ENCODE data around the gene CTTNBP2.

Gene CTTNBP2

GRCh38 chr7:117741962-117742361 is 131.3 kb downstream of the CTTNBP2 start:
- H3K4me3 ChIP-seq (ENCODE audit: low read length) = no peak overlapping the region
- TF ChIP-seq CTCF (IDR thresholded peaks at IDR 0.05; ENCODE audit: insufficient read depth, low read depth, low read length, missing control alignments) = no peak
- DNase-seq (ENCODE audit: low read depth) = peak; percentile 13

- DNase-seq (ENCODE audit: low read depth) = no peak
- H3K4me3 ChIP-seq (ENCODE audit: low read length) = no peak overlapping the region
- no peak for TF ChIP-seq CTCF (IDR thresholded peaks at IDR 0.05; ENCODE audit: insufficient read depth, low read depth, low read length, missing control alignments)
Measured at GRCh38 chr7:117739085-117739484, 134.2 kb downstream of the CTTNBP2 start.

- no peak for DNase-seq (ENCODE audit: low read depth)
- no peak for TF ChIP-seq CTCF (IDR thresholded peaks at IDR 0.05; ENCODE audit: insufficient read depth, low read depth, low read length, missing control alignments)
- no peak overlapping the region for H3K4me3 ChIP-seq (ENCODE audit: low read length)
Measured at GRCh38 chr7:117737926-117738325, 135.3 kb downstream of the CTTNBP2 start.

GRCh38 chr7:117731455-117731854 is 141.8 kb downstream of the CTTNBP2 start:
- DNase-seq (ENCODE audit: low read depth) = no peak
- H3K4me3 ChIP-seq (ENCODE audit: low read length) = no peak overlapping the region
- no peak for TF ChIP-seq CTCF (IDR thresholded peaks at IDR 0.05; ENCODE audit: insufficient read depth, low read depth, low read length, missing control alignments)

GRCh38 chr7:117730390-117730789 is 142.9 kb downstream of the CTTNBP2 start:
- no peak overlapping the region for H3K4me3 ChIP-seq (ENCODE audit: low read length)
- no peak for DNase-seq (ENCODE audit: low read depth)
- no peak for TF ChIP-seq CTCF (IDR thresholded peaks at IDR 0.05; ENCODE audit: insufficient read depth, low read depth, low read length, missing control alignments)

GRCh38 chr7:117728890-117729624 is 144.2 kb downstream of the CTTNBP2 start:
- no peak overlapping the region for H3K4me3 ChIP-seq (ENCODE audit: low read length)
- TF ChIP-seq CTCF (IDR thresholded peaks at IDR 0.05; ENCODE audit: insufficient read depth, low read depth, low read length, missing control alignments) = no peak
- no peak for DNase-seq (ENCODE audit: low read depth)

GRCh38 chr7:117724898-117725297 is 148.3 kb downstream of the CTTNBP2 start:
- TF ChIP-seq CTCF (IDR thresholded peaks at IDR 0.05; ENCODE audit: insufficient read depth, low read depth, low read length, missing control alignments) = no peak

More at GRCh38 chr7:117724898-117725297, 148.3 kb downstream of the CTTNBP2 start:
- no peak for DNase-seq (ENCODE audit: low read depth)
- H3K4me3 ChIP-seq (ENCODE audit: low read length) = no peak overlapping the region

Measured in epithelial cell of esophagus (primary cell).